ENCODE results near the gene FLOT2. TPM values are rescaled to one million over a fixed set of nuclear protein-coding genes. Genes with fewer than 3 reads are reported as not detected.
"Not testable (repeated sequence)": the region's sequence is repeated elsewhere in the genome, so short reads cannot be mapped to it uniquely, and the experiment has no call there.

FLOT2 gene
- total RNA-seq, 3 donors from 2014 or later (not counting 1 experiment from before 2014, with no cell fraction given) = 132 to 152 (median 152) TPM

GRCh38 chr17:28879886-28880571, 17.5 kb downstream of the FLOT2 start:
- Histone ChIP-seq H3K4me1 (ENCODE audit: control insufficient read depth, insufficient read depth, low read length) (no peaks in the 10 kb centered on the region), H3K4me3 (ENCODE audit: low read length) (no peak overlapping the region), H3K27me3 (ENCODE audit: control insufficient read depth, insufficient read depth, low read length) (no peaks in the 10 kb centered on the region), H3K36me3 (ENCODE audit: control insufficient read depth, insufficient read depth, low read length) (peaks cover 64% of the 10 kb centered on the region), H3K27ac (ENCODE audit: low read length) (no peak overlapping the region), H3K9me3 (ENCODE audit: control insufficient read depth, insufficient read depth, low read length) (no peaks in the 10 kb centered on the region)
- H3K36me3 Mint-ChIP-seq = peaks cover 8% of the 10 kb centered on the region
- no peaks in the 10 kb centered on the region for H3K27me3 Mint-ChIP-seq (ENCODE audit: low read depth in 2 of 2)
- H3K4me3 Mint-ChIP-seq = no peak overlapping the region
- peaks cover 0 to 10% of the 10 kb centered on the region in 2 donors for H3K4me1 Mint-ChIP-seq
- no peaks in the 10 kb centered on the region for H3K9me3 Mint-ChIP-seq
- intact Hi-C loops (cut with micrococcal nuclease) = no loop called here
- WGBS (ENCODE audit: insufficient coverage) = 83% methylated on average over 9 of the region's 9 CpGs
- TF ChIP-seq CTCF (IDR thresholded peaks at IDR 0.05) = no peak
- DNase-seq = no peak
- H3K27ac Mint-ChIP-seq = no peak overlapping the region
- no peak for ATAC-seq

GRCh38 chr17:28878981-28879380, 18.6 kb downstream of the FLOT2 start:
- Histone ChIP-seq H3K9me3 (ENCODE audit: control insufficient read depth, insufficient read depth, low read length) (no peaks in the 10 kb centered on the region), H3K36me3 (ENCODE audit: control insufficient read depth, insufficient read depth, low read length) (peaks cover 54% of the 10 kb centered on the region), H3K4me3 (ENCODE audit: low read length) (no peak overlapping the region), H3K4me1 (ENCODE audit: control insufficient read depth, insufficient read depth, low read length) (no peaks in the 10 kb centered on the region), H3K27me3 (ENCODE audit: control insufficient read depth, insufficient read depth, low read length) (no peaks in the 10 kb centered on the region), H3K27ac (ENCODE audit: low read length) (no peak overlapping the region)
- no peaks in the 10 kb centered on the region for H3K9me3 Mint-ChIP-seq
- H3K36me3 Mint-ChIP-seq = peaks cover 8% of the 10 kb centered on the region
- DNase-seq = no peak
- no peak overlapping the region for H3K4me3 Mint-ChIP-seq
- H3K27ac Mint-ChIP-seq = peak overlapping the region in 1 of 2 donors; percentile 0
- H3K27me3 Mint-ChIP-seq (ENCODE audit: low read depth in 2 of 2) = no peaks in the 10 kb centered on the region
- peak in 1 of 3 donors; percentile 25 for ATAC-seq
- TF ChIP-seq CTCF (IDR thresholded peaks at IDR 0.05) = no peak
- intact Hi-C loops (cut with micrococcal nuclease) = no loop called here
- peaks cover 0 to 6% of the 10 kb centered on the region in 2 donors for H3K4me1 Mint-ChIP-seq
- WGBS (ENCODE audit: insufficient coverage) = 98% methylated on average over 4 of the region's 4 CpGs

- Histone ChIP-seq H3K9me3 (ENCODE audit: control insufficient read depth, insufficient read depth, low read length) (no peaks in the 10 kb centered on the region), H3K27ac (ENCODE audit: low read length) (no peak overlapping the region), H3K36me3 (ENCODE audit: control insufficient read depth, insufficient read depth, low read length) (peaks cover 48% of the 10 kb centered on the region), H3K4me3 (ENCODE audit: low read length) (no peak overlapping the region), H3K4me1 (ENCODE audit: control insufficient read depth, insufficient read depth, low read length) (no peaks in the 10 kb centered on the region), H3K27me3 (ENCODE audit: control insufficient read depth, insufficient read depth, low read length) (no peaks in the 10 kb centered on the region)
- DNase-seq = no peak
- intact Hi-C loops (cut with micrococcal nuclease) = no loop called here
- Mint-ChIP-seq H3K4me1 (peaks cover 0 to 6% of the 10 kb centered on the region in 2 donors), H3K36me3 (peaks cover 8% of the 10 kb centered on the region), H3K9me3 (no peaks in the 10 kb centered on the region), H3K27me3 (ENCODE audit: low read depth in 2 of 2) (no peaks in the 10 kb centered on the region), H3K4me3 (no peak overlapping the region), H3K27ac (peak overlapping the region in 1 of 2 donors; percentile 0)
- 90% methylated on average over 2 of the region's 2 CpGs for WGBS (ENCODE audit: insufficient coverage)
- no peak for TF ChIP-seq CTCF (IDR thresholded peaks at IDR 0.05)
- no peak for ATAC-seq
Measured at GRCh38 chr17:28878158-28878910, 19.2 kb downstream of the FLOT2 start.

- not testable (repeated sequence) for H3K27ac Mint-ChIP-seq
- intact Hi-C loops (cut with micrococcal nuclease) = loop anchor here (2.0 kb wide), 1 partner anchor 16 kb away; no protein-coding TSS in a partner anchor
- 98% methylated on average over 6 of the region's 6 CpGs for WGBS (ENCODE audit: insufficient coverage)
Measured at GRCh38 chr17:28877150-28877711, 20.3 kb downstream of the FLOT2 start.

More at GRCh38 chr17:28877150-28877711, 20.3 kb downstream of the FLOT2 start:
- H3K4me3 Mint-ChIP-seq; H3K9me3 Mint-ChIP-seq; H3K9me3 ChIP-seq (ENCODE audit: control insufficient read depth, insufficient read depth, low read length); H3K36me3 Mint-ChIP-seq; H3K4me3 ChIP-seq (ENCODE audit: low read length); DNase-seq; H3K27me3 ChIP-seq (ENCODE audit: control insufficient read depth, insufficient read depth, low read length); H3K27me3 Mint-ChIP-seq (ENCODE audit: low read depth in 2 of 2); H3K4me1 ChIP-seq (ENCODE audit: control insufficient read depth, insufficient read depth, low read length); H3K27ac ChIP-seq (ENCODE audit: low read length); ATAC-seq; H3K4me1 Mint-ChIP-seq: not testable (repeated sequence)
- H3K36me3 ChIP-seq (ENCODE audit: control insufficient read depth, insufficient read depth, low read length) = peaks cover 37% of the 10 kb centered on the region
